ENCODE results near the gene AKAP3. TPM values are rescaled to one million over a fixed set of nuclear protein-coding genes. Genes with fewer than 3 reads are reported as not detected.

AKAP3 gene
- 1 to 10 TPM; 2.6 to 3.5 TPM for total RNA-seq

DNA sequence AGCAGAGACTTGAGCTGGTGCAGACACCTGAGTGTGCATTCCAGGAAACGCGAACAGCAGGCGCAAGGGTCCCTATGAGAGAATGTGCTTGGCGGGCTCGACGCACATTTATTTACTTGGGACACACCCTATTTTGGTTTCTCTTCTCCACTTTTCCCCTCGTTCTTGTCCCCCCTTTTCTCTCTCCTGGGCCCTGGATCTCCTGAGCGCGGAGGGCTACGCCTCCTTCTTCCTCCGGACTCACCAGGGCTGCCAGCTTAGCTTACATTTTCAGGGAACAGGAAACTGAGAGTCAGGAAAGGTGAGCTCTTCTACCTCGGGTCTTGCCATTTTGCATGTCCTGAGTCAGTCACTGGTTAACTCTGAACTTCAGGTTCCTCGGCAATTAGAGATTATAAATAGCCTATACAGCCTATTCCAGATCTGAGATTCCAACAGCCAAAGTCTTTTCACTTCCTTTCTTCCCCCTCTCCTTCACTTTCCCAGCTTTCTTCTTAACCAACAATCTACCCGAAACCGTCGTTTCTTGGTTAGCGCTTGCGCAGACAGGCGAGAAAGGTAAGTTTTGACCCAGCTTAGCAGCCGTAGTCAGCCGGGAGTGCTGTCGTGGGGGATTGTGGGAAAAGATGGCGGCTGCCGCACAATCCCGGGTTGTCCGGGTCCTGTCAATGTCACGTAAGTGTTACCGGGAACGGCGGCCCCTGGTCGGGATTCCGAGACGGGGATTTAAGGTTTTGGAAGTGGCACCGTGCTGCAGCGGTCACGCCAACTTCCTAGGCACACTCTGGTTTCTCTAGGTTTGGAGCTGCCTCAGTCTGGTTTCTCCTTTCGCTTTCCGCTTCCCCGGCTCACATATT, at the start of gene AKAP3, which contains the start of gene NDUFA9:
Gene AKAP3, minus strand, starts transcription at position 551 of the 857 bp plus-strand sequence. CDS start 10,855 bp downstream, outside the sequence.
Gene NDUFA9, plus strand, starts transcription at position 614 of the 857 bp plus-strand sequence. Its CDS starts 13 bp downstream, at position 627.
- DNase-seq (peak; percentile 90), ATAC-seq (peak; percentile 96)
- H3K4me3 Mint-ChIP-seq: peak within 1 kb of the TSS; percentile 90
- H3K9me3 Mint-ChIP-seq (ENCODE audit: low read depth): no peaks in the 10 kb centered on the region
- H3K4me1 Mint-ChIP-seq: peaks cover 46% of the 10 kb centered on the region
- CTCF ChIA-PET: interaction anchor here (0.6 to 1.8 kb wide), 8 partner anchors 13 to 664 kb away, joined by 3 to 14 read pairs (median 4); no protein-coding TSS in a partner anchor
- no peaks in the 10 kb centered on the region for H3K36me3 Mint-ChIP-seq
- peak within 1 kb of the TSS; percentile 88 for H3K27ac Mint-ChIP-seq
- peaks cover 2% of the 10 kb centered on the region for H3K27me3 Mint-ChIP-seq

GRCh38 chr12:4690760-4691159, 41.9 kb upstream of the AKAP3 start:
- peaks cover 47% of the 10 kb centered on the region for H3K36me3 Mint-ChIP-seq
- H3K4me3 Mint-ChIP-seq: no peak overlapping the region
- H3K9me3 Mint-ChIP-seq (ENCODE audit: low read depth): no peaks in the 10 kb centered on the region
- H3K27ac Mint-ChIP-seq: no peak overlapping the region
- no peaks in the 10 kb centered on the region for H3K4me1 Mint-ChIP-seq
- no peaks in the 10 kb centered on the region for H3K27me3 Mint-ChIP-seq
- no peak for DNase-seq
- no peak for ATAC-seq
- CTCF ChIA-PET: no interaction called here

DNA sequence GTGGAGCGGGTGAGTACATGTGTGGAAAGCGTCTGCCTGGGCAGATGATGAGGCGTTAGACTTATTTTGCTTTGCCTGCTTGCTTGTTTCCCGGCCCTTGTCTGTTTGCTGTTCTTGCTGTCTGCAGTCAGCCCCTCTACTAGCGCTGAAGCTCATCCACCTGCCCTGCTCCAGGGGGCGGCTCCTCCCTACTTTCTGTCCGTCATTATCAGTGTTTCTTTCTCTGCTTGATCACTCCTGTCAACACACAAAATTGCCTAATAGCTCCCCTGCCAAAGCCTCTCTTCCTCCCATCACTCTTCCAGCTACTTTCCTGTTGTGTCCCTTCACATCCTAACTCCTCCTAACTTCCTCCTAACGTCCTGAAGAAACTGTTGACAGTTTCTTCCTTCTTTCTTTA, 36.5 kb upstream of the AKAP3 start:
- DNase-seq: no peak
- Mint-ChIP-seq H3K27ac (no peak overlapping the region), H3K36me3 (peaks cover 54% of the 10 kb centered on the region), H3K4me3 (no peak overlapping the region), H3K4me1 (no peaks in the 10 kb centered on the region), H3K27me3 (no peaks in the 10 kb centered on the region), H3K9me3 (ENCODE audit: low read depth) (no peaks in the 10 kb centered on the region)
- CTCF ChIA-PET: no interaction called here
- no peak for ATAC-seq

DNA sequence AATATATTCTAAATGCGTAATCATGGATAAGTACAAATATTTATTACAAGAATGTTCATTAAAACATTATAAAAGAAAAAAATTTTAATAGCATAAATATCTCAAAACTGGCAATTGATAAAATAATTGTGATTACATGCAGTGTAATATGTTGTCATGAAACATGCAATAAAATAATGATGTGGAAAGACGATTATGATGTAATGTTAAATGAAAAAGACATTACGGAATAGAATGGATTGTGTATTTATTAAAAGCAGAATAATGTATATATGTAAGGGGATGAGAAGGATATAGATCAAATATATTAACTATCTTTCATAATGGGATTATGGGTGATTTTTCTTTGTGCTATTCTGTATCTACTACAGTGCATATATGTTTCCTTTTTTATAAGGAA, 32.9 kb upstream of the AKAP3 start:
- Mint-ChIP-seq H3K9me3 (ENCODE audit: low read depth) (no peaks in the 10 kb centered on the region), H3K27me3 (no peaks in the 10 kb centered on the region), H3K4me3 (no peak overlapping the region), H3K27ac (no peak overlapping the region), H3K36me3 (peaks cover 42% of the 10 kb centered on the region), H3K4me1 (no peaks in the 10 kb centered on the region)
- no peak for ATAC-seq
- no peak for DNase-seq
- CTCF ChIA-PET: no interaction called here

- no peak overlapping the region for H3K27ac Mint-ChIP-seq
- peaks cover 33% of the 10 kb centered on the region for H3K36me3 Mint-ChIP-seq
- H3K4me3 Mint-ChIP-seq: no peak overlapping the region
- no peaks in the 10 kb centered on the region for H3K9me3 Mint-ChIP-seq (ENCODE audit: low read depth)
- DNase-seq (no peak), ATAC-seq (no peak)
- peaks cover under 1% of the 10 kb centered on the region for H3K4me1 Mint-ChIP-seq
- CTCF ChIA-PET: no interaction called here
- H3K27me3 Mint-ChIP-seq: no peaks in the 10 kb centered on the region
These were observed 30.9 kb upstream of the AKAP3 start for GRCh38 chr12:4679711-4680110.

GRCh38 chr12:4665236-4665635, 16.4 kb upstream of the AKAP3 start:
- Mint-ChIP-seq H3K4me1 (no peaks in the 10 kb centered on the region), H3K27ac (no peak overlapping the region), H3K36me3 (peaks cover 60% of the 10 kb centered on the region), H3K4me3 (no peak overlapping the region), H3K27me3 (no peaks in the 10 kb centered on the region), H3K9me3 (ENCODE audit: low read depth) (no peaks in the 10 kb centered on the region)
- ATAC-seq (no peak), DNase-seq (no peak)
- CTCF ChIA-PET: no interaction called here

DNA sequence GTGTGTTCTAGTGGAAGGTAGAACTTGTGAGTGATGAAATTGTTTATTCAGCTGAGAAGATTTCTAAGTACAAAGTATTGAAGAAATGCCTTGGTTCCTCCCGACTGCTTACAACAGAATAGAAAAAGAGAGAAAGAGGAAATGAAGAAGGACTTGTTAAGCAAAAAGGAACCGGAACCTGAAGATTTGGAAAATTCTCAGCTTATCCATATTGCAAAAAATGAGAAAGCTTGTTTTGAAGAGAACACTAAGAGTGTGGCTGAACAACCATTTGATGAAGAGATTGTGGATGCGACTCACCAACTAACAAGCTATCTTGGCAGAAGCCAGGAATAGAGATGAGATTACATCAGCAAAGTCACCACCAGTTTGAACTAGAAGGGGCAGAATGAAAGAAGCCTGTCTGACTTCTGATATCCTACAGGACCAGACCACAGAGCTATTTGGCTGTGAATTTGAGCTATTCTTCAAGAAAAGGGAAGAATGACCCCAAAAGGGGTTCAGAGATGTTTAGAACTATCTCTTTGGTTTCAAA, 15.2 kb upstream of the AKAP3 start:
- Mint-ChIP-seq H3K9me3 (ENCODE audit: low read depth) (no peaks in the 10 kb centered on the region), H3K4me3 (no peak overlapping the region), H3K27me3 (no peaks in the 10 kb centered on the region), H3K27ac (no peak overlapping the region), H3K4me1 (no peaks in the 10 kb centered on the region), H3K36me3 (peaks cover 52% of the 10 kb centered on the region)
- ATAC-seq (no peak), DNase-seq (no peak)
- CTCF ChIA-PET: no interaction called here

DNA sequence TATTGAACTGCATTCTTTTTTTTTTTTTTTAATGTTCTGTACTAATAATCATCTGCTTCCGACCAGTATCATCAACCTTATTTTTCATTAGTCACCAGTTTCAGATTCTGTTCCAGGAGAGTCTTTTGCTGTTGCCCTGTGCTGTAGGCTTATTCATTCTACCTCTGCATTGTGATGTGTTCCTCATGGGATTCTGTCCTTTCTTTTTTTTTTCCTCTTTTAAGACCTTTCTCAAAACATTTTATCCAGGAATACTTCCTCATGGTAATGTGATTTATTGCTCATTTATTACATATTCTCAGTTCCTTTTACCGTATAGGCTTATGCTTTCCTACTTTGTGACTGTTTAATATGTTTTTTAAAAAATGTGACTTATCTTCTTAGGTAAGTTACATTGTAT, 4.8 kb upstream of the AKAP3 start:
- Mint-ChIP-seq H3K27ac (no peak overlapping the region), H3K27me3 (no peaks in the 10 kb centered on the region), H3K36me3 (peaks cover 18% of the 10 kb centered on the region), H3K4me3 (no peak overlapping the region), H3K9me3 (ENCODE audit: low read depth) (no peaks in the 10 kb centered on the region), H3K4me1 (peaks cover 36% of the 10 kb centered on the region)
- no peak for ATAC-seq
- DNase-seq: no peak
- CTCF ChIA-PET: no interaction called here

DNA sequence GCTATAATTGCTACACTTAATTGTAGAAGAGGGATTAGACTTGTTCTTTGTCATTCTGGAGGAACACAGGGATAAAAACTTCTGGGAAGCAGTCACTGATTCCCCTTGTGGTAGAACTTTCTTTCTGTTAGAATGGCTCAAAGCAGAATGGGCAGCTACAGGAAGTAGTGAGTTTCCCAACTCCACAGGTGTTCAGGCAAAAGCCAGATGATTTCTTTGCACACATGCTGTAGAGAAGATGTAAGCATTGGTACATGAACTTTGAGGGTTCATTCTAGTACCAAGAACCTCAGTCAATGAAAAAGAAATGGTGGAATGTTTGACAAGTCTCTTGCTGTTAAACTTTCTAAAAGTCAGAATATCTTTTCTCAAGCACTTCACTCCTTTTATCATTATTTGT, 4.4 kb upstream of the AKAP3 start:
- Mint-ChIP-seq H3K36me3 (peaks cover 18% of the 10 kb centered on the region), H3K9me3 (ENCODE audit: low read depth) (no peaks in the 10 kb centered on the region), H3K4me1 (peaks cover 36% of the 10 kb centered on the region), H3K27ac (no peak overlapping the region), H3K4me3 (no peak overlapping the region), H3K27me3 (no peaks in the 10 kb centered on the region)
- CTCF ChIA-PET: no interaction called here
- ATAC-seq: no peak
- no peak for DNase-seq

GRCh38 chr12:4649358-4649661, 459 bp upstream of the AKAP3 start:
- ATAC-seq (no peak), DNase-seq (no peak)
- peak overlapping the region; percentile 90 for H3K4me3 Mint-ChIP-seq
- H3K9me3 Mint-ChIP-seq (ENCODE audit: low read depth): no peaks in the 10 kb centered on the region
- CTCF ChIA-PET: interaction anchor here (0.7 to 1.8 kb wide), 7 partner anchors 14 to 462 kb away, joined by 3 to 14 read pairs (median 4); no protein-coding TSS in a partner anchor
- peaks cover 1% of the 10 kb centered on the region for H3K36me3 Mint-ChIP-seq
- no peaks in the 10 kb centered on the region for H3K27me3 Mint-ChIP-seq
- H3K4me1 Mint-ChIP-seq: peaks cover 48% of the 10 kb centered on the region
- peak overlapping the region; percentile 88 for H3K27ac Mint-ChIP-seq

GRCh38 chr12:4648104-4648500, 749 bp downstream of the AKAP3 start:
- ATAC-seq: no peak
- Mint-ChIP-seq H3K27ac (peak overlapping the region; percentile 88), H3K9me3 (ENCODE audit: low read depth) (no peaks in the 10 kb centered on the region), H3K36me3 (no peaks in the 10 kb centered on the region), H3K4me3 (peak overlapping the region; percentile 90), H3K4me1 (peaks cover 42% of the 10 kb centered on the region), H3K27me3 (peaks cover 2% of the 10 kb centered on the region)
- no peak for DNase-seq
- CTCF ChIA-PET: interaction anchor here (1.2 to 1.8 kb wide), 5 partner anchors 13 to 44 kb away, joined by 3 to 14 read pairs (median 5); no protein-coding TSS in a partner anchor

DNA sequence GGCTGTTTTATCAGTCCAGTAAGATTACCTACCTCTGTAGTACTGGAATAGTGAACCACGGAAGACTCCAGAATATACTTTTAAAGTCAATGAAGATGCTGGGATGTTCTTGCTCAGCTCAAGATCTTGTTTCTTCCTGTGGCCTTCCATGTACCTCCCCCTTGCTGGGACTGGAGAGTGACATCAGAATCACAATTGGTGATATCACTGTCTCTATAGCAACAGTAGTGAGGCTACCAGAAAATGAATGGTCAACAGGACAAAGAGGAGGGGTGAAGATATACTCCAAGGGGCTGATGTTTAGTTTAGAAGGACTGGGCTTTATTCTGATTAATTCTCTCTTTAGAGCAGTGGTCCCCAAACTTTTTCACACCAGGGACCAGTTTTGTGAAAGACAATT, 3.8 kb downstream of the AKAP3 start:
- CTCF ChIA-PET: no interaction called here
- H3K4me1 Mint-ChIP-seq: peaks cover 19% of the 10 kb centered on the region

DNA sequence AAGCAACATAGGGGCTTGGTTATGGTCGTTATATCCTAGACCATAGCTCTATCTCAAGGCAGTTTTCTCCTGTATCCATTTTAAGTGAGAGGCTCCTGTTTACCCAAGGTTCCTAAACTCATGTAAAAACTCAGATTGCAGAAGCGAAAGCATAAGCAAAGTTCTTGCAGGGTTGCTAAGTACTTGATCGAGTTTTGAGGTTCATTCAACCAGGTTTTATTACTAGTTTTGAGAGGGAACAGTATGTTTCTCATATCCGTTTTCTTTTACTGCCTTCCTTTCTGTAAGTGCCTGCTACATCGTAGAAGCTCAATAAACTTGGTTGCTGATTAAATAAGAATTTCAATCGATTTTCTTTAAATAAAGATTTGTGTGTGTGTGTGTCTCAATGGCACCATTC, 5.1 kb downstream of the AKAP3 start:
- no peak for DNase-seq
- Mint-ChIP-seq H3K4me1 (peaks cover 12% of the 10 kb centered on the region), H3K27ac (no peak overlapping the region), H3K27me3 (peaks cover 12% of the 10 kb centered on the region), H3K36me3 (no peaks in the 10 kb centered on the region), H3K9me3 (ENCODE audit: low read depth) (no peaks in the 10 kb centered on the region), H3K4me3 (no peak overlapping the region)
- ATAC-seq: no peak
- CTCF ChIA-PET: interaction anchor here (1.0 to 1.7 kb wide), 3 partner anchors 39 to 193 kb away, joined by 3 to 6 read pairs (median 3); no protein-coding TSS in a partner anchor

More for the DNA sequence above, 3.8 kb downstream of the AKAP3 start:
- ATAC-seq: no peak
- no peak for DNase-seq
- no peaks in the 10 kb centered on the region for H3K9me3 Mint-ChIP-seq (ENCODE audit: low read depth)
- no peak overlapping the region for H3K27ac Mint-ChIP-seq
- no peak overlapping the region for H3K4me3 Mint-ChIP-seq
- no peaks in the 10 kb centered on the region for H3K36me3 Mint-ChIP-seq
- peaks cover 9% of the 10 kb centered on the region for H3K27me3 Mint-ChIP-seq

DNA sequence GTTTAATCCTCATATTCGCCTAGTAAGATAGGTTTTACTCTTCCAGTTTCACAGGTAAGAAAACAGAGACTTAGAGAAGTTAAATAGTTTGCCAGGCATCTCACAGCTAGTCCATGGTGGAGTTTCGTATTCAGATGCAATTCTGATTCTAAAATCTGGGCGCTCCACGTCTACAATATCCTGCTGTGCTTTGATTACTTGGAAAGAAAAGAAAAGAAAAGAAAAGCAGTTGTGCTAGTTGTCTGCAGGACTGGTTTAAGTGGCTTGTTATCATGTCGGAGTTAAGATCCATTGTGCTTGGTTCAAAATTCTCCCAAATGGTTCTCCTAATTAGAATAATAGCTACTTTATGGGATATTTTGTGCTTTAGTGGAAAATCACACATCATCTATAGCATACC, 18.6 kb downstream of the AKAP3 start:
- H3K27ac Mint-ChIP-seq: no peak overlapping the region
- H3K4me1 Mint-ChIP-seq: no peaks in the 10 kb centered on the region
- CTCF ChIA-PET: interaction anchor here (1.5 kb wide), 1 partner anchor 19 kb away, joined by 5 read pairs; the partner anchor contains the start of genes AKAP3 and NDUFA9
- peaks cover 7% of the 10 kb centered on the region for H3K27me3 Mint-ChIP-seq
- DNase-seq (no peak), ATAC-seq (no peak)
- H3K4me3 Mint-ChIP-seq: no peak overlapping the region
- no peaks in the 10 kb centered on the region for H3K9me3 Mint-ChIP-seq (ENCODE audit: low read depth)
- no peaks in the 10 kb centered on the region for H3K36me3 Mint-ChIP-seq

Measured in activated CD8-positive, alpha-beta memory T cell treated with anti-CD3 and anti-CD28 coated beads, Interleukin-2, amount 10 ng/mL, durations not matched to agents 7 days and 5 days (primary cell).